Endothelial cell (in vitro differentiated cells): ENCODE results near the gene SLF1. TPM values are rescaled to one million over a fixed set of nuclear protein-coding genes. Genes with fewer than 3 reads are reported as not detected.

Experiments
- DNase-seq: peaks from one replicate; pipeline ENCODE4 v3.0.0; 2021; ENCODE audit warnings: low spot score
- H3K27ac Mint-ChIP-seq: one replicate; pipeline ENCODE4 v1.8.0; 2021; ENCODE audit warnings: mixed read lengths, inconsistent platforms; ENCODE audit not compliant: unreplicated experiment
- H3K27me3 Mint-ChIP-seq: one replicate; pipeline ENCODE4 v1.8.0; 2021; ENCODE audit warnings: mild to moderate bottlenecking, moderate library complexity, mixed read lengths, inconsistent platforms; ENCODE audit not compliant: unreplicated experiment
- H3K36me3 Mint-ChIP-seq: one replicate; pipeline ENCODE4 v1.8.0; 2021; ENCODE audit warnings: mild to moderate bottlenecking, low read depth, mixed read lengths, inconsistent platforms; ENCODE audit not compliant: unreplicated experiment
- H3K4me1 Mint-ChIP-seq: one replicate; pipeline ENCODE4 v1.8.0; 2021; ENCODE audit warnings: mild to moderate bottlenecking, mixed read lengths, inconsistent platforms; ENCODE audit not compliant: unreplicated experiment
- H3K4me3 Mint-ChIP-seq: one replicate; pipeline ENCODE4 v1.8.0; 2021; ENCODE audit warnings: mild to moderate bottlenecking, mixed read lengths, inconsistent platforms; ENCODE audit not compliant: unreplicated experiment
- H3K9me3 Mint-ChIP-seq: one replicate; pipeline ENCODE4 v1.8.0; 2021; ENCODE audit warnings: mixed read lengths, inconsistent platforms; ENCODE audit not compliant: unreplicated experiment
- CTCF ChIP-seq: fragments of 200-600 bp; sonication (generic); IDR thresholded peaks from one replicate; pipeline ENCODE4 v1.5.0; 2021; ENCODE audit warnings: antibody characterized with exemption; ENCODE audit not compliant: unreplicated experiment
- total RNA-seq: library from RNA; stranded (reverse); fragmentation: NEBNext Ultra II Directional; extraction: Animal tissue kit (Norgen Biotek cat#: 25700); gene quantifications from one replicate; pipeline ENCODE4 v1.2.1, GENCODE V29; 2021; ENCODE audit not compliant: unreplicated experiment

Gene SLF1
- total RNA-seq, 1 donor from 2014 or later, result 4.6 TPM

DNA sequence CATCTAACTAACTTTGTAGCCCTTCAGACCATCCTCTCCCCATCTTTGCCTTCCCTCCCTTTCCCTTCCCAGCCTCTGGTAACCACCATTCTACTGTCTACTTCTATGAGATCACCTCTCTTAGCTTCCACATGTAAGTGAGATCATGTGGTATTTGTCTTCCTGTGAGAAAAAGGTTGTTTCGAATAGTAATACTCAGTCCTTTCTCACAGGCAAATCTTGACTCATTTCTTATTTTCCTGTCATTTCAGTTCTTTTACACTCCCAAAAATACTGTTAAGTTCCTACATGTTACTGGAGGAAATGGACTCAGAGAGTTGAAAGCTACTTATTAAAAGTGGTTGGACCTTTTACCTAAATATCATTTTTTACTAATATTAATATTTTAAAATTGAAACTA, 82.1 kb downstream of the SLF1 start:
- H3K9me3 Mint-ChIP-seq, result no peaks in the 10 kb centered on the region
- H3K4me1 Mint-ChIP-seq, result no peaks in the 10 kb centered on the region
- H3K27me3 Mint-ChIP-seq, result no peaks in the 10 kb centered on the region
- no peak overlapping the region for H3K27ac Mint-ChIP-seq
- TF ChIP-seq CTCF, result no peak
- no peaks in the 10 kb centered on the region for H3K36me3 Mint-ChIP-seq
- no peak for DNase-seq
- no peak overlapping the region for H3K4me3 Mint-ChIP-seq

GRCh38 chr5:94702729-94703128, 84.3 kb downstream of the SLF1 start:
- H3K9me3 Mint-ChIP-seq, result no peaks in the 10 kb centered on the region
- H3K27ac Mint-ChIP-seq, result no peak overlapping the region
- H3K4me3 Mint-ChIP-seq, result no peak overlapping the region
- no peak for DNase-seq
- H3K27me3 Mint-ChIP-seq, result no peaks in the 10 kb centered on the region
- no peaks in the 10 kb centered on the region for H3K36me3 Mint-ChIP-seq
- peaks cover 8% of the 10 kb centered on the region for H3K4me1 Mint-ChIP-seq
- TF ChIP-seq CTCF, result no peak

DNA sequence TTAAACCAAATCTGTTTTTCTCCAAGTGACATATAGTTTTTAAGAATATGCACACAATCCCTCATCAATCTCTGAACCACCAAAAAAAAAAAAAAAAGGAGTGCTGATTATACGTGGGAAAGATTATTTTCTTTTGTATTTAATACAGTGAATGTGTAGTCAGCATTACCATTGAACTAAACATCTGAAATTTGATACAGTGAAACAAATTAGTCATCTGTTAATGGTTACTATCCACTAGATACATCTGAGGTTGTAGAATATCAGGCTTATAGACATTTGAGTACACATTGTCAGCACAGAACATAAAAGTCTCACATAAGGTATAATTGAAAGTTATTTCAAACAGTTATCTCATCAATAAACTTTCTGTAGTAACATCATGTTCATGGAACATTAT, 87.0 kb downstream of the SLF1 start:
- DNase-seq, result no peak
- Mint-ChIP-seq H3K9me3 (no peaks in the 10 kb centered on the region), H3K36me3 (no peaks in the 10 kb centered on the region), H3K4me1 (peaks cover 17% of the 10 kb centered on the region), H3K27ac (no peak overlapping the region), H3K27me3 (no peaks in the 10 kb centered on the region), H3K4me3 (no peak overlapping the region)
- no peak for TF ChIP-seq CTCF

- no peak for TF ChIP-seq CTCF
- H3K27me3 Mint-ChIP-seq, result no peaks in the 10 kb centered on the region
- peaks cover 17% of the 10 kb centered on the region for H3K4me1 Mint-ChIP-seq
- no peak for DNase-seq
- H3K9me3 Mint-ChIP-seq, result no peaks in the 10 kb centered on the region
- H3K27ac Mint-ChIP-seq, result no peak overlapping the region
- H3K4me3 Mint-ChIP-seq, result no peak overlapping the region
- no peaks in the 10 kb centered on the region for H3K36me3 Mint-ChIP-seq
Measured at GRCh38 chr5:94707359-94707758, 88.9 kb downstream of the SLF1 start.

DNA sequence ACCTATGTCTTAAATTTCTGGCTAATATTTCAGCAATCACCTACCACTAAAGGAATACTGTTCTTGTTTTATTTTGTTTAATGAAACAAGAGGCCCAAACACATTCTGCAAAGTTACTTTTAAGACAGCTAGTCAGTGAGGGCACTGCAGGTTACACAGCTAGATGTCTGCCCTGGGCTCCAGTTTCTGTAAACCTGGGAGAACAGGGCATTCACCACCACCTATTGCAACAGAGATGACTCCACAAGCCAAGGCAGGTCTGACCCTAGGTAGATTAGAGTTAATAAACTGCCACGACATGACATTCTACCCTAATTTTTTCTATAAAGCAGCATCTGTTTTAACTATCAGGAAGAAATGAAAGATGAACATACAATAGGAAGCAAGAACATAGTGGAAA, 90.8 kb downstream of the SLF1 start:
- no peaks in the 10 kb centered on the region for H3K9me3 Mint-ChIP-seq
- H3K27ac Mint-ChIP-seq, result no peak overlapping the region
- no peak for TF ChIP-seq CTCF
- no peaks in the 10 kb centered on the region for H3K27me3 Mint-ChIP-seq
- peaks cover 17% of the 10 kb centered on the region for H3K4me1 Mint-ChIP-seq
- DNase-seq, result no peak
- H3K36me3 Mint-ChIP-seq, result no peaks in the 10 kb centered on the region
- H3K4me3 Mint-ChIP-seq, result no peak overlapping the region
